Neural progenitor cell (in vitro differentiated cells): ENCODE measurements around the gene CHMP4B.

Experiments used
- EZH2phosphoT487 ChIP-seq: fragments of 200-600 bp; sonication (generic); IDR thresholded peaks from 2 replicates; pipeline ENCODE4 v1.6.1; 2017; ENCODE audit warnings: antibody characterized with exemption
- TF ChIP-seq, protein P1 (sequence below): fragments of 200-600 bp; sonication (generic); IDR thresholded peaks from 2 replicates; pipeline ENCODE4 v1.5.1; 2017; ENCODE audit warnings: antibody characterized with exemption, mild to moderate bottlenecking

GRCh38 chr20:33765099-33765498, 46.0 kb upstream of the CHMP4B start:
- no peak for TF ChIP-seq EZH2phosphoT487
- TF ChIP-seq, protein P1, sequence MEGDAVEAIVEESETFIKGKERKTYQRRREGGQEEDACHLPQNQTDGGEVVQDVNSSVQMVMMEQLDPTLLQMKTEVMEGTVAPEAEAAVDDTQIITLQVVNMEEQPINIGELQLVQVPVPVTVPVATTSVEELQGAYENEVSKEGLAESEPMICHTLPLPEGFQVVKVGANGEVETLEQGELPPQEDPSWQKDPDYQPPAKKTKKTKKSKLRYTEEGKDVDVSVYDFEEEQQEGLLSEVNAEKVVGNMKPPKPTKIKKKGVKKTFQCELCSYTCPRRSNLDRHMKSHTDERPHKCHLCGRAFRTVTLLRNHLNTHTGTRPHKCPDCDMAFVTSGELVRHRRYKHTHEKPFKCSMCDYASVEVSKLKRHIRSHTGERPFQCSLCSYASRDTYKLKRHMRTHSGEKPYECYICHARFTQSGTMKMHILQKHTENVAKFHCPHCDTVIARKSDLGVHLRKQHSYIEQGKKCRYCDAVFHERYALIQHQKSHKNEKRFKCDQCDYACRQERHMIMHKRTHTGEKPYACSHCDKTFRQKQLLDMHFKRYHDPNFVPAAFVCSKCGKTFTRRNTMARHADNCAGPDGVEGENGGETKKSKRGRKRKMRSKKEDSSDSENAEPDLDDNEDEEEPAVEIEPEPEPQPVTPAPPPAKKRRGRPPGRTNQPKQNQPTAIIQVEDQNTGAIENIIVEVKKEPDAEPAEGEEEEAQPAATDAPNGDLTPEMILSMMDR: no peak
